Stimulated activated CD4-positive, alpha-beta T cell treated with anti-CD3 and anti-CD28 coated beads, Interleukin-2, amount 100 ng/mL, for 4 hours (primary cell): ENCODE data around the gene CCDC110.

Source experiments
- DNase-seq: peaks from one replicate; pipeline ENCODE4 v3.0.0-alpha.2; 2020; ENCODE audit warnings: low read depth

CCDC110 gene

GRCh38 chr4:185472103-185472542 lies 590 bp upstream of the CCDC110 start:
- DNase-seq = no peak

GRCh38 chr4:185470501-185471195 lies 885 bp downstream of the CCDC110 start:
- DNase-seq = peak; percentile 30

GRCh38 chr4:185469580-185470154 lies 1.9 kb downstream of the CCDC110 start:
- no peak for DNase-seq

GRCh38 chr4:185468999-185469398 lies 2.5 kb downstream of the CCDC110 start:
- DNase-seq = no peak

GRCh38 chr4:185467991-185468390 lies 3.5 kb downstream of the CCDC110 start:
- no peak for DNase-seq

- no peak for DNase-seq
Observed at GRCh38 chr4:185467101-185467500, 4.4 kb downstream of the CCDC110 start.

- no peak for DNase-seq
Observed at GRCh38 chr4:185465707-185466106, 5.8 kb downstream of the CCDC110 start.

- DNase-seq = no peak
Observed at GRCh38 chr4:185464887-185465286, 6.6 kb downstream of the CCDC110 start.

GRCh38 chr4:185464183-185464582 lies 7.3 kb downstream of the CCDC110 start:
- no peak for DNase-seq

GRCh38 chr4:185463541-185463940 lies 8.0 kb downstream of the CCDC110 start:
- DNase-seq = no peak

GRCh38 chr4:185461565-185461964 lies 10.0 kb downstream of the CCDC110 start:
- DNase-seq = no peak

GRCh38 chr4:185457136-185457535 lies 14.4 kb downstream of the CCDC110 start:
- DNase-seq = no peak

GRCh38 chr4:185456131-185456530 lies 15.4 kb downstream of the CCDC110 start:
- DNase-seq = no peak

GRCh38 chr4:185445209-185445608 lies 26.3 kb downstream of the CCDC110 start:
- no peak for DNase-seq

GRCh38 chr4:185441479-185441878 lies 30.1 kb downstream of the CCDC110 start:
- DNase-seq = no peak

GRCh38 chr4:185437809-185438208 lies 33.7 kb downstream of the CCDC110 start:
- no peak for DNase-seq

- DNase-seq = no peak
Observed at GRCh38 chr4:185435466-185435865, 36.1 kb downstream of the CCDC110 start.

- no peak for DNase-seq
Observed at GRCh38 chr4:185429660-185430059, 41.9 kb downstream of the CCDC110 start.

GRCh38 chr4:185426960-185427688 lies 44.4 kb downstream of the CCDC110 start:
- no peak for DNase-seq

- peak; percentile 70 for DNase-seq
Observed at GRCh38 chr4:185425647-185426352, 45.7 kb downstream of the CCDC110 start, which contains the start of gene UFSP2. Gene UFSP2 (minus strand): TSS chr4:185425964. CDS start chr4:185425868, 96 bp downstream.

- DNase-seq = no peak
Observed at GRCh38 chr4:185424905-185425646, 46.5 kb downstream of the CCDC110 start.
